ENCODE measurements around the gene FASTK.
"Not testable (repeated sequence)": the region's sequence is repeated elsewhere in the genome, so short reads cannot be mapped to it uniquely, and the experiment has no call there.

The FASTK gene

DNA sequence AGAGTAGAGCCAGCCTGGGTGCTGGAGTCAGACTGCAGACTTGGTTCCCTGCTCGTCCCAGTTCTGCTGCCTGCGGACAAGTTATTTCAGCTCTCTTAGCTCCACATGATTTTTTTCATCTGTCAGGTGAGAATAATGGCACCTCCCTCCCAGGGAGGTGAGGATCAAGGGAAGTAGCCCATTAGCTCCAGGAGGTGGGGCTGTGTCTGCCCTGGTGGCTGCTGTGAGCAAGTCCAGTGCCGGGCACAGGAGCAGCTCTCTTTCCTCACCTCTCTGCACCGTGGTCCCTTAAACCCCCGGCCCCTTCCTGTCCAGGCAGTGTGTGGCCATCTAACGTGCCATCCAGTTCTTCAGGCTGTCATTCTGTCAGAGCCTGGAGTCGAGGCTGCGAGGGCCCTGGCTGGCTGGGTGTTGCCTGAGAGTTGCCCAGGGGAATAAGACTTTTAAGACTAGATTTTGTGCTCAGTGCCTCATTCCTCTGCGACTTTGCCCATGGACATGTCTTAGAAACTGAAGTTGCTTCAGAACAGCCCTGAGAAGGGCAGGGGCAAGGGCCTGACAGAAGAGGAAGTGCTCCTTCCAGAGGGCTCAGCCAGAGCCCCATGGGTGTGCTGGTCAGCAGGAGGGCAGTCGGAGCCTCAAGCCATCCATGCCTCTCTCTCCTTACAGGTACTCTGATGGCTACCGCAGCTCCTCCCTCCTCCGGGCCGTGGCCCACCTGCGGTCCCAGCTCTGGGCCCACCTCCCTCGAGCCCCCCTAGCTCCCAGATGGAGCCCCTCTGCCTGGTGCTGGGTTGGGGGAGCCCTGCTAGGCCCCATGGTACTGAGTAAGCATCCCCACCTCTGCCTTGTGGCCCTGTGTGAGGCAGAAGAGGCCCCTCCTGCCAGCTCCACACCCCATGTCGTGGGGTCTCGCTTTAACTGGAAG, 47.4 kb downstream of the FASTK start:
- no peak for DNase-seq (ENCODE audit: extremely low read depth in 1 of 2, low read depth in 1 of 2)

DNA sequence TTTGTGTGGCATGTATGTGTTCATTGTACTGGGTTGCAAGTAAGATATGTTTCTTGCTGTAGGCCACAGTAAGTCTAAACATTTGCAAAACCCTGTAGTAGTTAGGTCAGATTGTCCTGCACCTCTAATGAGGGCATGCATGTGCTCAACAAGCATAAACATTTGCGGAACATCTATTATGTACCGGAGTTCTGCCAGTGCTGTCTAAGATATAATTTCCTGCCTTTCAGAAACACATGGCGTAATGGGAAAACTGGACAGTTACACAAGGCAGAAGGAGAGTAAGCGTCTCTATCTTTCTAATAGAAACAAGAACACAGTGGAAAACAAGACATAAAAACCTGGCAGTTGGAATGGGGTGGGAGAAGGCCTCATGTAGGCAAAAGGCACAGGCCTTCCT, 49.6 kb downstream of the FASTK start:
- DNase-seq (ENCODE audit: extremely low read depth in 1 of 2, low read depth in 1 of 2), result no peak

DNA sequence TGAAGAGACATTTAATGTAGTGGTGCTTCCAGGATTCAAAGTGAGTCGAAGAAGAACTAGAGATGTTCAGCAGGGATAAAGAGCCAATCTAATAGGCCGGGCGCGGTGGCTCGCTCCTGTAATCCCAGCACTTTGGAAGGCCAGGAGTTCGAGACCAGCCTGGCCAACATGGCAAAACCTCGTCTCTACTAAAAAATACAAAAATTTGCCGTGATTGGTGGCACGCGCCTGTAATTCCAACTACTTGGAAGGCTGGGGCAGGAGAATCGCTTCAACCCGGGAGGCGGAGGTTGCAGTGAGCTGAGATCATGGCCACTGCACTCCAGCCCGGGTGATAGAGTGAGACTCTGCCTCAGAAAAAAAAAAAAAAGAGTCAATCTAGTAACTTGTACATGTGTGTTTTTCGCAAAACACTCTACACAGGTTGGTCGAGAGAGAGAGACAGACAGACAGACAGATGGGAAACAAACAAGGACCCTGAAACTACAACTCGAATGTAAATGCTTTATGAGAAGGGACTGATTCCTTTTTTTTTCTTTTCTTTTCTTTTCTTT, 51.6 kb downstream of the FASTK start:
- DNase-seq (ENCODE audit: extremely low read depth in 1 of 2, low read depth in 1 of 2), result no peak

DNA sequence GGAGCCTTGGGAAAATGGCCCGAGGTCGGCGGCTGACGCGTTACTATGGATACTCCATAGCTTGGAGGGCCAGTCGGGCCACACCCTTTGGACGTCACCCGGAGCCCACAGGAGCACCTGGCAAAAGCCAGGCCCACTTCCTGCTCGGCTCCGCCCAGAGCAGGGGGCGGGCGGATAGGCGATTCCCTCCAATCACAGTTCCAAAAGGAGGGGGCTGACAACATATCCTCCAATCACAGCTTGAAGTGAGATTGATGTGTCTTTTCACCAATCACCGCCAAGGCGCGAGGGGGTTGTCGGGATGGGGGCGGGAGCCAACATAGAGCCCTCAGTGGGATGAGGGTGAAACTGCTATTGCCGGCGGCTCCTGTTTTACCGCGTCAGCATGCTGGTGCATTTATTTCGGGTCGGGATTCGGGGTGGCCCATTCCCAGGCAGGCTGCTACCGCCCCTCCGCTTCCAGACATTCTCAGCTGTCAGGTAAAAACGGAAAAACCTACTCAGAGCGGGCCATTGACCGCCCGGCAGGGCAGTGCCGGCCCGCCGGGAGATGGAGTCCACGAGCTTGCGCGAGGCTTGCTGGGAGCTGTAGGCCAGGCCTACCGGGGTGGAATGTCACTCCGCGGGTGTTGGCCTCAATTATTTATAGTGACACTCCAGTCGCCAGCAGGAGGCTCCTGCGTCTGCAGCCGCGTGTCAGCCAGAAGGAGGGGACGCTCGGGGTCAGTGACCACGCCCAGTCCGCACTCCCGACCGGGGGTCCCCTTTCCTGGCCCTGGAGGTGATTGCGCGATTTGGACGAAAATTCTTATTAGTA, 52.3 kb downstream of the FASTK start, which contains the start of gene ABCB8:
Gene ABCB8 (plus strand): TSS at position 320 of the 817 bp plus-strand sequence. CDS start 66 bp downstream, at position 386.
- peak; percentile 91 to 96 for DNase-seq (ENCODE audit: extremely low read depth in 1 of 2, low read depth in 1 of 2)

DNA sequence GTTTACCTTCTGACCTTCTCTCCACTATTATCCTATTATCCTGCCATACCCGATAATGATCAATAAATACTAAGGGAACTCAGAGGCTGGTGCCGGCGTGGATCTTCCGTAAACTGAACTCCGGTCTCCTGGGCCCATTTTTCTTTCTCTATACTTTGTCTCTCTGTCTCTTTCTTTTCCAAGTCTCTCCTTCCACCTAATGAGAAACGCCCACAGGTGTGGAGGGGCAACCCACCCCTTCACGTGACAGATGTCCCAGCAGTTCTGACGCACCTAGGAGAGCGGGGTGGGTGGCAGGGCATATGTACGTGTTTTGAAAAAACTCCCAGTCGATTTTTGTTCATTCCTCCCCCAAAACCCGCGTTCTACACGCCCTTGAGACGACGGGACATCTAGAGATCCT, 52.9 kb downstream of the FASTK start:
- DNase-seq (ENCODE audit: extremely low read depth in 1 of 2, low read depth in 1 of 2), result not testable (repeated sequence)

DNA sequence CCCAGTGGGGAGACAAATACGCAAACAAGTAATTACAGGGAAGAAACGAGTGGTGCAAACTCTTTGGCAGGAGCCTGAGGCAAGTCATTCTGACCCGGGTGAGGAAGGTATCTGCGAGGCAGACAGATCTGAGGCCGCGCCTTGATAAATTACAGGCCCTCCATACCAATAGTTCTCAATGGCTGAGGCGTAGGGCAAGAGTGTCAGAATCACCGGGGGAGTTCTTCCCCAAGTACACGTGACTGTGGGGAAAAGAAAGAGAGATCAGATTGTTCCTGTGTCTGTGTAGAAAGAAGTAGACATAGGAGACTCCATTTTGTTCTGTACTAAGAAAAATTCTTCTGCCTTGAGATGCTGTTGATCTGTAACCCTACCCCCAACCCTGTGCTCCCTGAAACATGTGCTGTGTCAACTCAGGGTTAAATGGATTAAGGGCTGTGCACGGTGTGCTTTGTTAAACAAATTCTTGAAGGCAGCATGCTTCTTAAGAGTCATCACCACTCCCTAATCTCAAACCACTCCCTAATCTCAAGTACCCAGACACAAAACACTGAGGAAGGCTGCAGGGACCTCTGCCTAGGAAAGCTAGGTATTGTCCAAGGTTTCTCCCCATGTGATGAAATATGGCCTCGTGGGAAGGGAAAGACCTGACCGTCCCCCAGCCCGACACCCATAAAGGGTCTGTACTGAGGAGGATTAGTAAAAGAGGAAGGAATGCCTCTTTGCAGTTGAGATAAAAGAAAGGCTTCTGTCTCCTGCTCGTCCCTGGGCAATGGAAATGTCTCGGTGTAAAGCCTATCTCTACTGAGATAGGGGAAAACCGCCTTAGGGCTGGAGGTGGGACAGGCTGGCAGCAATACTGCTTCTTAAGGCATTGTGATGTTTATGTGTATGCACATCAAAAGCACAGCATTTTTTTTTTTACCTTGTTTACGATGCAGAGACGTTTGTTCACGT, 53.6 kb downstream of the FASTK start:
- not testable (repeated sequence) for DNase-seq (ENCODE audit: extremely low read depth in 1 of 2, low read depth in 1 of 2)
